HG02759 (cell line): ENCODE data around the gene REXO1.
"Not testable (repeated sequence)": the region's sequence is repeated elsewhere in the genome, so short reads cannot be mapped to it uniquely, and the experiment has no call there.

Experiments used
- ATAC-seq: cut with Tn5 transposase; IDR thresholded peaks from one replicate; pipeline ENCODE4 v1.9.1; 2021; ENCODE audit warnings: mild to moderate bottlenecking, moderate library complexity; ENCODE audit not compliant: unreplicated experiment

Gene REXO1

GRCh38 chr19:1799695-1800342, 48.5 kb downstream of the REXO1 start:
- no peak for ATAC-seq

GRCh38 chr19:1797313-1797712, 51.0 kb downstream of the REXO1 start:
- not testable (repeated sequence) for ATAC-seq

GRCh38 chr19:1796395-1797142, 51.7 kb downstream of the REXO1 start:
- ATAC-seq = no peak

- no peak for ATAC-seq
These were observed 53.7 kb downstream of the REXO1 start for GRCh38 chr19:1794424-1795172.

GRCh38 chr19:1791879-1792278, 56.4 kb downstream of the REXO1 start:
- no peak for ATAC-seq

- no peak for ATAC-seq
These were observed 58.1 kb downstream of the REXO1 start for GRCh38 chr19:1790054-1790792.

- ATAC-seq = no peak
These were observed 58.8 kb downstream of the REXO1 start for GRCh38 chr19:1789261-1790041.

GRCh38 chr19:1787116-1787515, 61.2 kb downstream of the REXO1 start:
- no peak for ATAC-seq

GRCh38 chr19:1786668-1787067, 61.6 kb downstream of the REXO1 start:
- ATAC-seq = no peak

GRCh38 chr19:1785310-1785709, 63.0 kb downstream of the REXO1 start:
- ATAC-seq = no peak

GRCh38 chr19:1783874-1784273, 64.4 kb downstream of the REXO1 start:
- ATAC-seq = no peak

- ATAC-seq = no peak
These were observed 64.9 kb downstream of the REXO1 start for GRCh38 chr19:1783354-1783753.

- ATAC-seq = no peak
These were observed 65.8 kb downstream of the REXO1 start for GRCh38 chr19:1782521-1782920.

- ATAC-seq = no peak
These were observed 67.9 kb downstream of the REXO1 start for GRCh38 chr19:1780272-1780958.

- ATAC-seq = no peak
These were observed 68.7 kb downstream of the REXO1 start for GRCh38 chr19:1779574-1779973.

- ATAC-seq = no peak
These were observed 71.1 kb downstream of the REXO1 start for GRCh38 chr19:1777149-1777548.

GRCh38 chr19:1776606-1777147, 71.6 kb downstream of the REXO1 start:
- ATAC-seq = no peak

- no peak for ATAC-seq
These were observed 72.2 kb downstream of the REXO1 start for GRCh38 chr19:1775951-1776605.
